ENCODE data around the gene PAXX. TPM values are rescaled to one million over a fixed set of nuclear protein-coding genes. Genes with fewer than 3 reads are reported as not detected.

The PAXX gene
- total RNA-seq, 1 donor = 9.9 TPM

DNA sequence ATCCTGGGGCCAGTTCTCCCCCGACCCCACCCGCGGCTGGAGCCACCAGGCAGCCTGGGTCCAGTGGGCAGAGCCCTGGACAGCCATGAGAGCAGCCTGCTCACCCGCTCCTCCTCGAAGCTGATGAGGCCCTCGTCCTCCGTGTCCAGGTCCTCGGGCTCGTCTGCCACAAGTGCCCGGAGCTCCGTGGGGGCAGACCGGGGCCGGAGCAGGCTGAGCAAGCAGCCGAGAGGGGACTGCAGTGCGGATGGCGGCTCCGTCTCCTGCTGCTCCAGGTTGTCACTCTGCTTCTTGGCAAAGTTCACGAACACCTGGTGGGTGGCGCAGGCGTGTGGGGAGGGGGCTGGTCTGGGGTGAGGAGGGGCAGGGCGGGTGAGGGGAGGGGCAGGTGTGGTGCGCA is 16.1 kb downstream of the PAXX start:
- TF ChIP-seq, protein P1, sequence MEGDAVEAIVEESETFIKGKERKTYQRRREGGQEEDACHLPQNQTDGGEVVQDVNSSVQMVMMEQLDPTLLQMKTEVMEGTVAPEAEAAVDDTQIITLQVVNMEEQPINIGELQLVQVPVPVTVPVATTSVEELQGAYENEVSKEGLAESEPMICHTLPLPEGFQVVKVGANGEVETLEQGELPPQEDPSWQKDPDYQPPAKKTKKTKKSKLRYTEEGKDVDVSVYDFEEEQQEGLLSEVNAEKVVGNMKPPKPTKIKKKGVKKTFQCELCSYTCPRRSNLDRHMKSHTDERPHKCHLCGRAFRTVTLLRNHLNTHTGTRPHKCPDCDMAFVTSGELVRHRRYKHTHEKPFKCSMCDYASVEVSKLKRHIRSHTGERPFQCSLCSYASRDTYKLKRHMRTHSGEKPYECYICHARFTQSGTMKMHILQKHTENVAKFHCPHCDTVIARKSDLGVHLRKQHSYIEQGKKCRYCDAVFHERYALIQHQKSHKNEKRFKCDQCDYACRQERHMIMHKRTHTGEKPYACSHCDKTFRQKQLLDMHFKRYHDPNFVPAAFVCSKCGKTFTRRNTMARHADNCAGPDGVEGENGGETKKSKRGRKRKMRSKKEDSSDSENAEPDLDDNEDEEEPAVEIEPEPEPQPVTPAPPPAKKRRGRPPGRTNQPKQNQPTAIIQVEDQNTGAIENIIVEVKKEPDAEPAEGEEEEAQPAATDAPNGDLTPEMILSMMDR (IDR thresholded peaks at IDR 0.05; ENCODE audit: insufficient read depth, low read depth, low read length) = no peak
- no peak for DNase-seq (ENCODE audit: low read depth)
- no peak overlapping the region for H3K4me3 ChIP-seq (ENCODE audit: low read depth, low read length)

DNA sequence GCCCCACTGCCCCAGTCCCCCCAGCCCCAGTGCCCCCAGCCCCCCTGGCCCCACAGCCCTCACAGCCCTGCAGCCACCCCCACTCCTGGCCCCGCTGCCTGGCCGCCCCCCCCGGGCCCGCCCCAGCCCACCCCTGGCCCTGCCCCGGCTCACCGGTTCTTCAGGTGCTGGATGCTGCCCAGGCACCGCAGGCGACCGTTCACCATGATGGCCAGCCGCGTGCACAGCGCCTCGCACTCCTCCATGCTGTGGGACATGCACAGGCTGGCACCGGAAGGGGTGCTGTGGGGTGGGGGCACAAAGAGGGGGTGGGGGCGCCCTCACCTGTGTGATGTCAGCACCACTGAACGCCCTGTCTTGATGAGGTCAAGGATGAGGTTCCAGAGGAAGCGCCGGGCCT is 17.0 kb downstream of the PAXX start:
- TF ChIP-seq, protein P1 (IDR thresholded peaks at IDR 0.05; ENCODE audit: insufficient read depth, low read depth, low read length) = no peak
- no peak for DNase-seq (ENCODE audit: low read depth)
- H3K4me3 ChIP-seq (ENCODE audit: low read depth, low read length) = no peak overlapping the region

DNA sequence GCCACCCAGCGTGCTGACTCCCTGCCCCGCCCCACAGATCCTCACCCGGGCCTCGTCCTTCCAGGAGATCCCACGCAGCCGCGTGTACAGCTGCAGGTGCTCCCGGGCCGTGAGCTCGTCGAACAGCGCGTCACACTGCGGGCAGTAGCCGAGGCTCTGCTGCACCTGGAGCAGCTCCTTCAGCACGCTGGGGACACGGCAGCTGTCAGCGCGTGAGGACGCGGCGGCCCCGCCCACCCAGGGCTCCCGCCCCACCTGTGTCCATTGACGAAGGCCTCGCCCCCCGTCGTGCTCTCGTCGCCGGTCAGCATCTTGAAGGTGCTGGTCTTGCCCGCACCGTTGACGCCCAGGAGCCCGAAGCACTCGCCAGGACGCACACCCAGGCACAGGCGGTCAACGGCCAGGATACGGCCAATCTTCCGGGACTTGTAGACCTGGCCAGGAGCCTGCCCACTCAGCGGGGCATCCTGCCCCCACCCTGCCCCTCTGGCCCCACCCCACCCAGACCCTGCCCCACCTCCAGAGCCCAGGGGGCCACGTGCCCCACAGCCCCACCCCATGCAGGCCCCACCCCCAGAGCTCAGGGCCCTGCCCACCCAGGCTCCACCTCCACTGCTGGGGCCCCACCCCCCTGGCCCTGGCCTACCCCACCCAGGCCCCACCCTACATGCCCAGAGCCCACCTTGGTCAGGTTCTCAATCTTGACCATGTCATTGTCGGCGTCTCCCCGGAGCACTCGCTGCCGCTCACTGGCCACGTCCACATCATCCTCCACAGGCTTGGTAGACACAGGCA is 17.9 kb downstream of the PAXX start:
- TF ChIP-seq, protein P1 (IDR thresholded peaks at IDR 0.05; ENCODE audit: insufficient read depth, low read depth, low read length) = no peak
- no peak for DNase-seq (ENCODE audit: low read depth)
- H3K4me3 ChIP-seq (ENCODE audit: low read depth, low read length) = no peak overlapping the region

DNA sequence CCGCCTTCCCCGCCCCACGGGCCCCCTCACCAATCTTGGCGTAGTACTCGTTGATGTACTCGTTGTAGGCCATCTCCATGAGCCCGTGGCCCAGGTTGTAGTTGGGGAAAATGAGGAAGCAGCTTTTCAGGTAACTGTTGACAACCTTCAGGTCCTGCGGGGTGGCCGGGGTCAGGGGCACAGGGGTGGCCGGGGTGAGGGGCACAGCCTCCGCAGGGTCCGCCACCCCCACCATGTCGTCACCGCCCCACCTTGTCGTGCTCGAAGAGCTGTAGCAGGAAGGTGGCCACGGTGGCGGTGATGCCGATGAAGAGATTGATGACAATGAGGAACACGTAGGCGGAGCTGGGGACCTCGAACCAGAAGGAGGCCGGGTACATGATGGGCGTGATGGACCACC is 18.9 kb downstream of the PAXX start:
- no peak for DNase-seq (ENCODE audit: low read depth)
- TF ChIP-seq, protein P1 (IDR thresholded peaks at IDR 0.05; ENCODE audit: insufficient read depth, low read depth, low read length) = no peak
- no peak overlapping the region for H3K4me3 ChIP-seq (ENCODE audit: low read depth, low read length)

DNA sequence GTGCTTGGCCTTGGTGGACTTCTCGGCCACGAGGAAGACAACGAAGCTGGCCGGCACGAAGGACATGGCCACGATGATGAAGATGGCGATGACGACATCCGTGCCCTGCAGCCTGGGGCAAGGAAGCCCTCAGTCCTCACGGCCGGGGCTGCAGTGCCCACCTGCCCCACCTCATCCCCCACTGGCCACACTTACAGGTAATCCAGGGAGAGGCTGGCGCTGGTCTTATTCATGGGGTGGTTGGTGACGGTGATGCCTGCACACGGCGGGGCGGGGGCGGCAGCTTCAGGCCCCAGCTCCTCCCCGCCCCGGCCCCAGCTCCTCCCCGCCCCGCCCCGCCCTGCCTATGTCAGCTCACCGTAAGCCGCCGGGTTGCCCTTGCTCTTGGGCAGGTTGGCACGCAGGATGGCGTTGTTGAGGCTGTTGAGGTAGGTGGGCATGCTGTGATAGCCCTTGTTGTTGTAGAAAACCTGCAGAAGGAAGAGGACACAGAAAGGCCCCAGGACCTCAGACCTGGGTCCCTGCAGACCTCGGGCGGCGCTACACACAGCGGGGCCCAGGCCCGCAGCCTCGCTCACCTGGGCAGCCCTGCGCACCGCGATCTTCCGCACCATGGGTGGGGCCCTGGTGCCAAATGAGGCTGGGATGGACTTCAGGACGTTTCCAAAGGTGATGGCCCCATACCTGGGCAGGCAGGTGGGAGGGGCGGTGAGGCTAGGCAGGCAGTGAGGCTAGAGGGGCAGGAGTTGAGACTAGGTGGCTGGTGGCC is 19.9 kb downstream of the PAXX start:
- TF ChIP-seq, protein P1 (IDR thresholded peaks at IDR 0.05; ENCODE audit: insufficient read depth, low read depth, low read length) = no peak
- no peak overlapping the region for H3K4me3 ChIP-seq (ENCODE audit: low read depth, low read length)
- DNase-seq (ENCODE audit: low read depth) = no peak

DNA sequence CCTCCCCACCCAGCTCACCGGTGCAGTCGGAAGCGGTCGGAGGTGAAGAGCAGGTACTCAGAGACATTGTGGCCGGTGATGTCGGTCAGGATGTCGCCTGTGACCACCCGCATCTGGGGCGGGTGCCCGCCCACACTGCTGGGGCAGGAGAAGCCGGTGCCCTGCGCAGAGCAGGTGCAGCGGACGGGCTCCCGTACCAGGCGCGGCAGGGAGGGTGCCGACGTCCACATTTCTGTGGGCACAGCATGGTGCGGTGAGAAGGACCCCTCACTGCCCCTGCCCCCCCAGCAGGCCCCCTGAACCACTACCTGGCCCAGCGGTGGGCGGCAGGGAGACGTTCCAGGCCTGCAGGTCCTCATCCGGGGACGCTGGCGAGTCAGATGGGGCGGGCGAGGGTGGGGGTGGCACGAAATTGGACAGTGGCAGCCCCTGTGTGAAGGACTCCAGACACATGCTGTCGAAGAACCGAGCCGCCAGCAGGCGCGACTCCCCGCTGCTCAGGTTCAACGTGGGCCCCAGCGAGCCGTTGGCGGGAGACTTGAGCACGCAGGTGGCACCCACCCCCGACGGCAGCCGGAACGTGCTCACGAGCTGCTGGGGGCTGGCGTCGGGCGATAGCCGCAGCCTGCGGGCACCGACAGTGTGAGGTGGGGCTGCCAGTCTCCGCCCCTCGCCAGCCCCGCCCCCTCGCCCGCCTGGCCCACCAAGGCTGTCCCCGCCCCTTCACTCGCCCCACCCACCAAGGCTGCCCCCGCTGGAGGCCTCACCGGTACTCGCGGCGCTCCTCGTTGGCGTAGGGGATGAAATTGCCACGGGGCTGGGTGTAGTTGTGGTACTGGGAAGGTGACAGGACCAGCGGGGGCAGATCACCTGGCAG is 20.7 kb downstream of the PAXX start:
- TF ChIP-seq, protein P1 (IDR thresholded peaks at IDR 0.05; ENCODE audit: insufficient read depth, low read depth, low read length) = no peak
- DNase-seq (ENCODE audit: low read depth) = no peak
- H3K4me3 ChIP-seq (ENCODE audit: low read depth, low read length) = no peak overlapping the region

Measured in fibroblast of villous mesenchyme (primary cell).